ENCODE results near the gene AP1B1. TPM values are rescaled to one million over a fixed set of nuclear protein-coding genes. Genes with fewer than 3 reads are reported as not detected.
A peak's percentile ranks its signal among the peaks of the same experiment; 100 is the strongest.

Gene AP1B1
- total and polyA plus RNA-seq, 2 of the 8 experiments (the other 6 are each of a cell fraction or from before 2014, with no cell fraction given), result 64.2 to 86.8 TPM

- no peak overlapping the region for H4K91ac ChIP-seq (replicated peaks; ENCODE audit: insufficient read length, low read length)
- H3K56ac ChIP-seq (replicated peaks; ENCODE audit: insufficient read length, low read depth, low read length), result no peak overlapping the region
- H3K23ac ChIP-seq (ENCODE audit: insufficient read length), result no peak overlapping the region
- H3K9me3 ChIP-seq (ENCODE audit: insufficient read depth in 2 of 2, low read depth in 1 of 2, low read length in 1 of 2), result no peaks in the 10 kb centered on the region
- no peak overlapping the region for H2AK5ac ChIP-seq (ENCODE audit: low read depth, low read length)
- H2BK5ac ChIP-seq (ENCODE audit: low read depth, low read length), result no peak overlapping the region
- CTCF ChIA-PET (ENCODE audit: partially characterized antibody), result interaction anchor here (1.2 kb wide), 1 partner anchor 36 kb away, joined by 3 read pairs; no protein-coding TSS in a partner anchor
- no peak overlapping the region for H4K5ac ChIP-seq (ENCODE audit: insufficient read length, low read depth, low read length)
- H2BK15ac ChIP-seq (ENCODE audit: low read length), result no peak overlapping the region
- H2BK20ac ChIP-seq (ENCODE audit: low read length), result 0 out of 2 replicates have a peak overlapping the region, but pooled peaks have one; percentile 17
- H3K23me2 ChIP-seq (ENCODE audit: low read depth, low read length), result no peaks in the 10 kb centered on the region
- H3K4me1 ChIP-seq (replicated peaks in 1 of 4; ENCODE audit: control insufficient read depth in 3 of 4, insufficient read depth in 4 of 4, low read length in 3 of 4), result peaks cover 0 to 4% (median 0%) of the 10 kb centered on the region in 4 experiments; a peak in 1 of 7 replicates
- H2BK12ac ChIP-seq (ENCODE audit: low read depth, low read length), result no peak overlapping the region
- no peak for TF ChIP-seq PHF8 (conservative IDR thresholded peaks at IDR 0.05; ENCODE audit: low read depth, low read length)
- TF ChIP-seq SIX5 (IDR thresholded peaks at IDR 0.05; ENCODE audit: low read depth, low read length), result no peak
- TF ChIP-seq TBP (IDR thresholded peaks at IDR 0.05; ENCODE audit: low read depth, low read length), result no peak
- TF ChIP-seq YY1 (IDR thresholded peaks at IDR 0.05; ENCODE audit: low read depth, low read length), result no peak
- no peak for TF ChIP-seq TCF12 (IDR thresholded peaks at IDR 0.05; ENCODE audit: low read depth, low read length)
- TF ChIP-seq RXRA (IDR thresholded peaks at IDR 0.05; ENCODE audit: insufficient read depth, low read depth, low read length), result no peak
- no peak for TF ChIP-seq JUND (IDR thresholded peaks at IDR 0.05; ENCODE audit: low read length)
- no peak for TF ChIP-seq BACH1 (IDR thresholded peaks at IDR 0.05; ENCODE audit: low read length)
- no peak for TF ChIP-seq SRF (IDR thresholded peaks at IDR 0.05; ENCODE audit: low read depth, low read length)
- DNase-seq (ENCODE audit: low read depth in 1 of 2, low spot score in 2 of 2), result no peak
- no peak overlapping the region for H3K18ac ChIP-seq (ENCODE audit: extremely low read depth, low read length)
- no peak for FAIRE-seq
- H3K27me3 ChIP-seq (replicated peaks in 1 of 4; ENCODE audit: control insufficient read depth in 3 of 4, extremely low read depth in 1 of 4, insufficient read depth in 3 of 4, low read length in 3 of 4), result no peaks in the 10 kb centered on the region
- H2BK120ac ChIP-seq (replicated peaks; ENCODE audit: low read depth, low read length), result no peak overlapping the region
- H3K79me2 ChIP-seq (ENCODE audit: control insufficient read depth in 1 of 2, insufficient read depth in 2 of 2, low read length in 2 of 2), result no peaks in the 10 kb centered on the region
- H2AFZ ChIP-seq (ENCODE audit: low read length), result no peak overlapping the region
- H3K79me1 ChIP-seq (ENCODE audit: low read depth, low read length), result no peaks in the 10 kb centered on the region
- 88% methylated on average over 7 of the region's 7 CpGs; no CpG with 5 or more reads in 1 of the 2 experiments for WGBS, 2 experiments (ENCODE audit: extremely low coverage in 1 of 2, insufficient coverage in 1 of 2, insufficient read length in 1 of 2, insufficient replicate concordance in 2 of 2, low coverage in 1 of 2, low lambda C conversion rate in 2 of 2, missing lambda C conversion rate in 1 of 2)
- no peak overlapping the region for H4K8ac ChIP-seq (ENCODE audit: extremely low read depth, insufficient read depth, low read length)
- POLR2A ChIA-PET (ENCODE audit: partially characterized antibody), result no interaction called here
- H3K9ac ChIP-seq (replicated peaks in 1 of 4; ENCODE audit: extremely low read depth in 1 of 4, low read depth in 3 of 4, low read length in 3 of 4), result no peak overlapping the region
- no peak overlapping the region for H3K4me2 ChIP-seq (ENCODE audit: insufficient read depth in 1 of 2, low read depth in 2 of 2, low read length in 2 of 2)
- H3K36me3 ChIP-seq (ENCODE audit: control insufficient read depth in 2 of 4, insufficient read depth in 4 of 4, low read length in 3 of 4), result no peaks in the 10 kb centered on the region
- no peak overlapping the region for H3K4ac ChIP-seq (replicated peaks; ENCODE audit: insufficient read length, low read depth, low read length)
- H3K27ac ChIP-seq (ENCODE audit: low read depth, low read length), result no peak overlapping the region
- H3K4me3 ChIP-seq (ENCODE audit: extremely low read depth in 1 of 4, insufficient read depth in 2 of 4, low read depth in 3 of 4, low read length in 4 of 4), result no peak overlapping the region
- H3K14ac ChIP-seq (ENCODE audit: insufficient read length), result no peak overlapping the region
- H4K20me1 ChIP-seq (replicated peaks in 1 of 2; ENCODE audit: control insufficient read depth in 1 of 2, insufficient read depth in 2 of 2, low read length in 2 of 2), result no peaks in the 10 kb centered on the region
Measured at GRCh38 chr22:29434288-29434687, 45.9 kb upstream of the AP1B1 start.

Data from H1 (cell line).